IMR-90 (cell line): Measurements from ENCODE around the gene PDRG1. TPM values are rescaled to one million over a fixed set of nuclear protein-coding genes. Genes with fewer than 3 reads are reported as not detected.
"Not testable (repeated sequence)": the region's sequence is repeated elsewhere in the genome, so short reads cannot be mapped to it uniquely, and the experiment has no call there.

Experiments used
- ATAC-seq: fragments of 200-7000 bp; cut with Tn5 transposase; 2 replicates; pipeline ENCODE4 v1.9.1; 2020; ENCODE audit warnings: low read depth, mild to moderate bottlenecking, moderate library complexity
- BruUV-seq: library from RNA; stranded (reverse); fragments of 400-500 nt; replicated peaks from 2 replicates; lab custom pipeline; 2021; lab: Mats Ljungman, UMichigan
- CTCF ChIA-PET: fragments of 300-600 bp; formaldehyde crosslinking; extraction: SDS; loops from one replicate; lab custom pipeline; 2021; ENCODE audit warnings: antibody characterized with exemption; lab: Yijun Ruan, JAX
- POLR2A ChIA-PET: fragments of 300-600 bp; sonication (Branson Sonifier 250); formaldehyde crosslinking; loops from one replicate; lab custom pipeline; 2022; ENCODE audit warnings: antibody characterized with exemption; ENCODE audit not compliant: unreplicated experiment; lab: Charles Lee
- DNase-seq: peaks from one replicate; pipeline ENCODE4 v3.0.0; 2013
- H2AFZ ChIP-seq: replicated peaks from 2 replicates; pipeline ENCODE3; 2013; ENCODE audit warnings: low read length, mild to moderate bottlenecking; ENCODE audit not compliant: poor library complexity
- H2AK5ac ChIP-seq: 2 replicates; pipeline ENCODE4 v1.6.1; 2013; ENCODE audit warnings: low read depth, low read length, inconsistent platforms
- H2AK9ac ChIP-seq: replicated peaks from 2 replicates; pipeline ENCODE3; 2013; ENCODE audit warnings: mild to moderate bottlenecking, low read depth, low read length, moderate library complexity; ENCODE audit not compliant: poor library complexity
- H2BK120ac ChIP-seq: 2 replicates; pipeline ENCODE4 v1.6.1; 2013; ENCODE audit warnings: low read depth, low read length, inconsistent platforms
- H2BK15ac ChIP-seq: 3 replicates; pipeline ENCODE4 v1.6.1; 2013; ENCODE audit warnings: low read depth, low read length, inconsistent platforms
- H2BK20ac ChIP-seq: 2 replicates; pipeline ENCODE4 v1.6.1; 2013; ENCODE audit warnings: low read depth, mild to moderate bottlenecking, inconsistent platforms, low read length, moderate library complexity
- H2BK5ac ChIP-seq: 2 replicates; pipeline ENCODE4 v1.6.1; 2013; ENCODE audit warnings: mild to moderate bottlenecking, low read depth, low read length, inconsistent platforms; ENCODE audit not compliant: poor library complexity, severe bottlenecking
- H3K14ac ChIP-seq: replicated peaks from 2 replicates; pipeline ENCODE4 v1.6.1; 2013; ENCODE audit warnings: low read depth, low read length, inconsistent platforms
- H3K18ac ChIP-seq: 2 replicates; pipeline ENCODE4 v1.6.1; 2013; ENCODE audit warnings: low read depth, low read length, control low read depth
- H3K23ac ChIP-seq: 2 replicates; pipeline ENCODE4 v1.6.1; 2013; ENCODE audit warnings: low read depth, low read length, inconsistent platforms
- H3K27ac ChIP-seq: 2 replicates; pipeline ENCODE4 v1.5.1; 2013; ENCODE audit warnings: mild to moderate bottlenecking, control low read depth, low read length; ENCODE audit not compliant: insufficient read depth
- H3K27me3 ChIP-seq: 2 replicates; pipeline ENCODE4 v1.6.1; 2013; ENCODE audit warnings: low read length; ENCODE audit not compliant: control insufficient read depth, insufficient read depth
- H3K36me3 ChIP-seq: 2 replicates; pipeline ENCODE4 v1.6.1; 2013; ENCODE audit warnings: low read length, mixed read lengths; ENCODE audit not compliant: control insufficient read depth, insufficient read depth
- H3K4ac ChIP-seq: 2 replicates; pipeline ENCODE4 v1.6.1; 2013; ENCODE audit warnings: low read depth, low read length, inconsistent platforms
- H3K4me1 ChIP-seq: 2 replicates; pipeline ENCODE4 v1.6.1; 2013; ENCODE audit warnings: low read length, mixed read lengths; ENCODE audit not compliant: control insufficient read depth, insufficient read depth
- H3K4me2 ChIP-seq: 2 replicates; pipeline ENCODE4 v1.6.1; 2013; ENCODE audit warnings: low read depth, mild to moderate bottlenecking, control low read depth, low read length, moderate library complexity
- H3K4me3 ChIP-seq: 2 replicates; pipeline ENCODE4 v1.5.1; 2013; ENCODE audit warnings: low read depth, mild to moderate bottlenecking, control low read depth, low read length, moderate library complexity; ENCODE audit not compliant: insufficient read depth
- H3K56ac ChIP-seq: 2 replicates; pipeline ENCODE4 v1.6.1; 2013; ENCODE audit warnings: low read length, inconsistent platforms; ENCODE audit not compliant: insufficient read depth; ENCODE audit errors: extremely low read depth
- H3K79me1 ChIP-seq, 2 experiments: 2 replicates each; pipeline ENCODE4 v1.6.1; 2013; ENCODE audit warnings: low read length in 2 of 2, inconsistent platforms in 1 of 2, low read depth in 1 of 2
- H3K9ac ChIP-seq: 2 replicates; pipeline ENCODE4 v1.6.1; 2013; ENCODE audit warnings: low read depth, low read length, control low read depth
- H3K9me1 ChIP-seq: 2 replicates; pipeline ENCODE4 v1.6.1; 2013; ENCODE audit warnings: low read length, inconsistent platforms; ENCODE audit not compliant: insufficient read depth
- H3K9me3 ChIP-seq: 2 replicates; pipeline ENCODE4 v1.6.1; 2013; ENCODE audit warnings: low read length; ENCODE audit not compliant: control insufficient read depth, insufficient read depth
- H4K20me1 ChIP-seq: 2 replicates; pipeline ENCODE4 v1.6.1; 2013; ENCODE audit warnings: low read length, inconsistent platforms; ENCODE audit not compliant: insufficient read depth
- H4K5ac ChIP-seq: 2 replicates; pipeline ENCODE4 v1.6.1; 2013; ENCODE audit warnings: mild to moderate bottlenecking, low read depth, low read length, control low read depth
- H4K8ac ChIP-seq, 2 experiments: 2 replicates each; pipeline ENCODE4 v1.6.1; 2013; ENCODE audit warnings: low read depth in 2 of 2, low read length in 2 of 2, control low read depth in 1 of 2, inconsistent platforms in 1 of 2
- H4K91ac ChIP-seq: 2 replicates; pipeline ENCODE4 v1.6.1; 2013; ENCODE audit warnings: low read depth, low read length, inconsistent platforms; ENCODE audit not compliant: insufficient read depth
- CEBPB ChIP-seq: IDR thresholded peaks from 2 replicates; pipeline ENCODE4 v1.6.1; 2012; ENCODE audit warnings: low read depth, low read length, improper control_type of control experiment
- SMC3 ChIP-seq: fragments of 150-350 bp; IDR thresholded peaks from 2 replicates; pipeline ENCODE4 v1.6.1; 2016; ENCODE audit warnings: low read depth, mild to moderate bottlenecking, antibody characterized with exemption, low read length, moderate library complexity
- WGBS, 2 experiments: methylation state at CpG; one replicate each; pipeline versions ENCODE4 v1.1.5 to v1.1.7; 2013; ENCODE audit warnings: missing lambda C conversion rate in 2 of 2; ENCODE audit not compliant: insufficient read length in 1 of 2; ENCODE audit errors: extremely low coverage in 2 of 2; 5-methylcytosine and 5-hydroxymethylcytosine counted together
- dilution Hi-C: fragments of 300-500 bp; cut with HindIII; formaldehyde crosslinking; loops from one replicate; pipeline ENCODE4 v1.14.3; 2018; ENCODE audit warnings: low sequenced_read_pairs; ENCODE audit not compliant: unreplicated experiment
- in situ Hi-C: fragments of 300-500 bp; cut with MboI; formaldehyde crosslinking; loops from 3 replicates; pipeline ENCODE4 v1.14.3; 2019; ENCODE audit warnings: low sequenced_read_pairs, inconsistent platforms, mixed read lengths
- intact Hi-C: fragments of 100-400 bp; cut with micrococcal nuclease; formaldehyde crosslinking; loops from 2 replicates; pipeline ENCODE4 v1.10.0; 2022
- polyA plus RNA-seq, 3 experiments: library from polyadenylated mRNA; depleted of rRNA; stranded (reverse); fragments of >200 nt; gene quantifications; 2 replicates each; pipeline ENCODE4 v1.2.3, GENCODE V29; 2012; ENCODE audit warnings: low replicate concordance in 1 of 3
- total RNA-seq: library from RNA; depleted of rRNA; stranded (reverse); fragments of >200 nt; gene quantifications from 2 replicates; pipeline ENCODE4 v1.2.3, GENCODE V29; 2012

The PDRG1 gene
- total and polyA plus RNA-seq, 2 of the 4 experiments (the other 2 are of a cell fraction), result 5.0 to 15.7 TPM

- TF ChIP-seq CEBPB (0 out of 2 replicates have a peak, but pooled peaks have one; percentile 16), SMC3 (no peak)
- H4K91ac ChIP-seq, result no peak overlapping the region
- H3K4ac ChIP-seq, result no peak overlapping the region
- no peak overlapping the region for H3K4me3 ChIP-seq
- no peaks in the 10 kb centered on the region for H3K9me1 ChIP-seq
- no peak overlapping the region for H3K9ac ChIP-seq
- no peak overlapping the region for H3K4me2 ChIP-seq
- dilution Hi-C loops (no loop called here), intact Hi-C loops (no loop called here), in situ Hi-C loops (no loop called here)
- ChIA-PET CTCF (no interaction called here), POLR2A (no interaction called here)
- no peak overlapping the region for H4K5ac ChIP-seq
- H3K14ac ChIP-seq, result no peak overlapping the region
- no peak for ATAC-seq
- no peak overlapping the region for H2BK15ac ChIP-seq
- no TSS peak for BruUV-seq
- H3K56ac ChIP-seq, result no peak overlapping the region
- H2AK9ac ChIP-seq, result no peak overlapping the region
- H2BK5ac ChIP-seq, result no peak overlapping the region
- no peaks in the 10 kb centered on the region for H4K20me1 ChIP-seq
- no peak overlapping the region for H4K8ac ChIP-seq
- no peaks in the 10 kb centered on the region for H3K36me3 ChIP-seq
- no peak overlapping the region for H3K27ac ChIP-seq
- H3K9me3 ChIP-seq, result no peaks in the 10 kb centered on the region
- no peak overlapping the region for H2BK20ac ChIP-seq
- H2AFZ ChIP-seq, result no peak overlapping the region
- no peak overlapping the region for H3K23ac ChIP-seq
- H2AK5ac ChIP-seq, result no peak overlapping the region
- no peaks in the 10 kb centered on the region for H3K79me1 ChIP-seq
- no peaks in the 10 kb centered on the region for H3K4me1 ChIP-seq
- no peak for DNase-seq
- 0% methylated on average over 1 of the region's 4 CpGs; no CpG with 5 or more reads in 1 of the 2 experiments for WGBS, 2 experiments
- H2BK120ac ChIP-seq, result no peak overlapping the region
- H3K18ac ChIP-seq, result no peak overlapping the region
- H3K27me3 ChIP-seq, result peaks cover 46% of the 10 kb centered on the region
Measured at GRCh38 chr20:31922181-31922580, 29.7 kb downstream of the PDRG1 start.

- H2BK20ac ChIP-seq, H3K27ac ChIP-seq, POLR2A ChIA-PET, H4K91ac ChIP-seq, H4K20me1 ChIP-seq, H3K4ac ChIP-seq, H3K4me2 ChIP-seq, H2BK5ac ChIP-seq, H3K9me3 ChIP-seq, H3K9me1 ChIP-seq, H3K36me3 ChIP-seq, H2BK120ac ChIP-seq, H2AFZ ChIP-seq, H3K14ac ChIP-seq, H3K9ac ChIP-seq, BruUV-seq, H3K56ac ChIP-seq, dilution Hi-C loops, in situ Hi-C loops, H2BK15ac ChIP-seq, H3K4me1 ChIP-seq, H3K23ac ChIP-seq, H3K79me1 ChIP-seq, H2AK9ac ChIP-seq, H3K4me3 ChIP-seq, H4K5ac ChIP-seq, DNase-seq, CTCF ChIA-PET, H2AK5ac ChIP-seq, ATAC-seq, H4K8ac ChIP-seq, intact Hi-C loops, H3K18ac ChIP-seq: not testable (repeated sequence)
- WGBS, 2 experiments, result no CpG with 5 or more reads among the region's 5 CpGs
- peaks cover 49% of the 10 kb centered on the region for H3K27me3 ChIP-seq
Measured at GRCh38 chr20:31921480-31921879, 30.4 kb downstream of the PDRG1 start.
